ENCODE measurements around the gene PRKCH.
A peak's percentile ranks its signal among the peaks of the same experiment; 100 is the strongest.

The PRKCH gene

DNA sequence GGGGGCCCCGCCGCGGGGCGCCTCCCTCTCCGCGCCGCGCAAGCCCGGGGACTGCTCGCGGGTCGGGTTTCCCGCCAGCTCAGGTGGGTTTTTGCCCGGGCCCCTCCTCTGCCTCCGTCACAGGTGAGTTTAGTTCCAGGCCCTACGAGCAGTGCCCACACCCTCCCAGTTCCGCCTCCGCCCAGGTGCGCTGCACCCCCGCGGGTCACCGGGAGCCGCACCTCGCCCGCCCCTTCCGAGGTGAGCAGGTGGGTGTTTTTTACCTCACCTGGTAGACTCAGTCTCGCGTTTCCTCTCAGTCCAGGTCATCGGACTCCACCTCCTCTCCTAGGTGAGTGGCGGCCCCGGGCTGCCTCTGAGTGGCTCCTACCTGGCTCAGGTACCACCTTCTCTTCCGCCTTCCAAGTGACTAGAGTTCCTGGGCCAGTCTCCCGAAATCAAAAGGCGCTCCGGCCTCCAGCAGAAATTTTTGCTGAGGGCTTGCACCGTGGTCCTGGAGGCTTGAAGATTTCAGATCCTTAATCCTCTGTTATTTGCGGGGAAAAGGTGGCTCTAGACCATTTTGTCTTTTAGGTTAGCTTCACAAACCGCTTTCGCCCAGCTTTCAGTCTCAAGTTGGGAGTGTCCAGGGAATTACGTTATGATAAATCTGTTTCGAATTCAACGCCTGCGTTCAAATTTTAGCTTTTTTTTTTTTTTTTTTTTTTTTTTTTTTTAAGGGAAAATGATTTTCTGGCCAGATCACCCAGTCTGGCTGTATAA is 40.0 kb upstream of the PRKCH start, which contains the start of gene TMEM30B:
Gene TMEM30B (minus strand): TSS at position 153 of the 762 bp plus-strand sequence. CDS start 191 bp downstream, outside the sequence.
- TF ChIP-seq, protein P1, sequence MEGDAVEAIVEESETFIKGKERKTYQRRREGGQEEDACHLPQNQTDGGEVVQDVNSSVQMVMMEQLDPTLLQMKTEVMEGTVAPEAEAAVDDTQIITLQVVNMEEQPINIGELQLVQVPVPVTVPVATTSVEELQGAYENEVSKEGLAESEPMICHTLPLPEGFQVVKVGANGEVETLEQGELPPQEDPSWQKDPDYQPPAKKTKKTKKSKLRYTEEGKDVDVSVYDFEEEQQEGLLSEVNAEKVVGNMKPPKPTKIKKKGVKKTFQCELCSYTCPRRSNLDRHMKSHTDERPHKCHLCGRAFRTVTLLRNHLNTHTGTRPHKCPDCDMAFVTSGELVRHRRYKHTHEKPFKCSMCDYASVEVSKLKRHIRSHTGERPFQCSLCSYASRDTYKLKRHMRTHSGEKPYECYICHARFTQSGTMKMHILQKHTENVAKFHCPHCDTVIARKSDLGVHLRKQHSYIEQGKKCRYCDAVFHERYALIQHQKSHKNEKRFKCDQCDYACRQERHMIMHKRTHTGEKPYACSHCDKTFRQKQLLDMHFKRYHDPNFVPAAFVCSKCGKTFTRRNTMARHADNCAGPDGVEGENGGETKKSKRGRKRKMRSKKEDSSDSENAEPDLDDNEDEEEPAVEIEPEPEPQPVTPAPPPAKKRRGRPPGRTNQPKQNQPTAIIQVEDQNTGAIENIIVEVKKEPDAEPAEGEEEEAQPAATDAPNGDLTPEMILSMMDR (IDR thresholded peaks at IDR 0.05) = no peak
- DNase-seq = no peak
- no peak within 1 kb of the TSS for H3K27ac Mint-ChIP-seq

DNA sequence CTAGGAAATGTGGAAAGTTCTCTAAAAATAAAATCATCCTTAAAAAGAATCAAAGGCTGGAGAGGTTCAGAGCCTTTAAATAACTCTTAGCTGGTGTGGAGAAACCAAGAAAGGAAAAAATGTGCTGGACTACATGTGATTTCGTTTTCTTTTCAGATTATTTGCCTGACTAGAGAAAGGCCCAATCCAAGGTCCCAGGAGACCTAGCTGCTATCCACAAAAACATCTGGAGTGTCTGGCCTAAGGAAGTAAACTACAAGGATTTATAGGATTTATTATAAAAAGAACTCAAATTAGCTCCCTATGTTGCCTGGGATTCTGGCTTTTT is 39.5 kb upstream of the PRKCH start:
- Mint-ChIP-seq H3K4me3 (peak overlapping the region; percentile 82), H3K27ac (no peak overlapping the region), H3K9me3 (peaks cover 12% of the 10 kb centered on the region), H3K4me1 (peaks cover 3% of the 10 kb centered on the region), H3K27me3 (ENCODE audit: low read depth, poor library complexity) (peaks cover 80% of the 10 kb centered on the region), H3K36me3 (ENCODE audit: low read depth) (no peaks in the 10 kb centered on the region)
- no peak for DNase-seq
- TF ChIP-seq, protein P1 (IDR thresholded peaks at IDR 0.05) = no peak

More for the DNA sequence above, 40.0 kb upstream of the PRKCH start, which contains the start of gene TMEM30B:
- Mint-ChIP-seq H3K27me3 (ENCODE audit: low read depth, poor library complexity) (peaks cover 78% of the 10 kb centered on the region), H3K36me3 (ENCODE audit: low read depth) (no peaks in the 10 kb centered on the region), H3K4me3 (peak within 1 kb of the TSS; percentile 82), H3K9me3 (peaks cover 12% of the 10 kb centered on the region), H3K4me1 (peaks cover 3% of the 10 kb centered on the region)

DNA sequence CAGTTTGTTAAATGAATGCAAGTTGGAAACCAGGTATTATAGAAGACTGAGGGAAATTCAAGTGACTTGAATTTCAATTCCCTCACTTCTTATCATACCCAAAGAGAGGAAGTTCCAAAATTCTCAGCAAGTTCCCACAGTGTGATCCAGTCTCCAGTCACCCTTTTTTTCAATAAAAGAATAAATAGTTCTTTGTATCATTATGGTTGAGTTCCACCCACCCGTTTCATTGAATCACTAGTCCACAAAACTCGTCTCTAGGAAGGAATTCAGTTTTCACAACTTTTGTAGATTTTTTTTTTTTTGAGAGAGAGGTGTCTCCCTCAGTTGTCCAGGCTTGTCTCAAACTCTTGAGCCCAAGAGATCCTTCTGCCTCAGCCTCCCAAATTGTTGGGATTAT is 38.6 kb upstream of the PRKCH start:
- Mint-ChIP-seq H3K4me1 (peaks cover 3% of the 10 kb centered on the region), H3K9me3 (peaks cover 12% of the 10 kb centered on the region), H3K36me3 (ENCODE audit: low read depth) (no peaks in the 10 kb centered on the region), H3K4me3 (no peak overlapping the region), H3K27ac (no peak overlapping the region), H3K27me3 (ENCODE audit: low read depth, poor library complexity) (peaks cover 76% of the 10 kb centered on the region)
- TF ChIP-seq, protein P1 (IDR thresholded peaks at IDR 0.05) = no peak
- no peak for DNase-seq

DNA sequence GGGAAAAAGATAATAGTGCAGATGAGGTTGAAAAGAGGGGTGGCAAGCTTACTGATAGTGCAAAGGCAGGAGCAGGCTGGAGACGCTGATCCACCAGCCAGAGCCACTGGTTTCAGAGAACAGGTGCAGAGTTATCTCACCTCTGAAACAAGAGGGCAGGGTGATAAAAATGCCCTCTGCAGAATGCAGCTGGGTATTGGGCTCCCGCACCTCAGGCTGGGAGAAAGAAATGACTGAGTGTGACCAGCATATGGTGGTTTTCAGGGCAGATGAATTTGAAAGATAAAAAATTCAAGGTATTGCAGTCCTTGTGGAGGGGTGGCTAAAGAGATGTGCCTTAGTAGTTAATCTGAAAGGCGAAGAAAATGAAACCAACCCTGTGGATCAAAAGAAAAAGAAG is 37.4 kb upstream of the PRKCH start:
- DNase-seq = no peak
- peaks cover 12% of the 10 kb centered on the region for H3K9me3 Mint-ChIP-seq
- H3K36me3 Mint-ChIP-seq (ENCODE audit: low read depth) = no peaks in the 10 kb centered on the region
- peaks cover 3% of the 10 kb centered on the region for H3K4me1 Mint-ChIP-seq
- H3K27ac Mint-ChIP-seq = no peak overlapping the region
- H3K4me3 Mint-ChIP-seq = no peak overlapping the region
- TF ChIP-seq, protein P1 (IDR thresholded peaks at IDR 0.05) = no peak
- peaks cover 63% of the 10 kb centered on the region for H3K27me3 Mint-ChIP-seq (ENCODE audit: low read depth, poor library complexity)

DNA sequence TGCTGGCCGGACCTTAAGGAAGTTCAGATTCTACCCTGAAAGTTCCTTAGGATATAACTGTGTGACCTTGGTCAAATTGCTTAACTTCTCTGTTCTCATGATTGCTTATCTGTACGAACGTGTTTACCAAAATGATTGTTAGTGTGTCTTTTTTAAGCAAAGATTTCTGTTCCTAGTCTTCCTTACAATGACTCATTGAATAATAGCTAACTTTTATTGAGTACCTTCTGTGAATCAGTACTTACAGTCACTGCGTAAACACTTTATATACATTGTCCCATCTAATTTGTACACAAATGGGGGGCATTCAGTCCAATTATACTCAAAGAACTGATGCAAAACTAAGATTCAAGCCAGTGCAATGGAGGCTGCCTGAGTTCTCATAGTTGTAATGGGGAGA is 36.0 kb upstream of the PRKCH start:
- Mint-ChIP-seq H3K36me3 (ENCODE audit: low read depth) (no peaks in the 10 kb centered on the region), H3K27ac (no peak overlapping the region), H3K9me3 (peaks cover under 1% of the 10 kb centered on the region)

More for the DNA sequence above, 36.0 kb upstream of the PRKCH start:
- H3K27me3 Mint-ChIP-seq (ENCODE audit: low read depth, poor library complexity) = peaks cover 51% of the 10 kb centered on the region
- TF ChIP-seq, protein P1 (IDR thresholded peaks at IDR 0.05) = no peak
- H3K4me1 Mint-ChIP-seq = peaks cover 3% of the 10 kb centered on the region
- H3K4me3 Mint-ChIP-seq = no peak overlapping the region
- no peak for DNase-seq

All from nephron progenitor cell (in vitro differentiated cells).